Measurements from ENCODE around the gene KCTD11.

DNA sequence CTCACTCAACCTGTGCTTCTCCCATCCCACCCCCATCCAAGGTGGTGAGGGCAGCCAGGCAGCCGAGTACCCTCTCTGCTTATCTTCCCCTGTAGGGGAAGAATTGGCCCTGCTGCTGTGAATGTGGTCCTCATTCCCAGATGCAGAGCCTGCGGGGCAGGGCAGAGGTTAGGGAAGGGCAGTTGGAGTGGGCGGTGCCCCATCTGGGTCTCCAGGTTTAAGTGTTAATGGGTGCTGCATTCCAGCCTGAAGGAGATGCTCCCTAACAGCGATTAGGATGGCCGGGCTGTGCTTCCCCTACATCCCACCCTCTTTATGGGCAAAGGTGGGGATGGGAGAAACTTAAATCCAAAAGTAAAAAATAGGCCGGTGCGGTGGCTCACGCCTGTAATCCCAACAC, 15.1 kb downstream of the KCTD11 start:
- TF ChIP-seq, protein P1, sequence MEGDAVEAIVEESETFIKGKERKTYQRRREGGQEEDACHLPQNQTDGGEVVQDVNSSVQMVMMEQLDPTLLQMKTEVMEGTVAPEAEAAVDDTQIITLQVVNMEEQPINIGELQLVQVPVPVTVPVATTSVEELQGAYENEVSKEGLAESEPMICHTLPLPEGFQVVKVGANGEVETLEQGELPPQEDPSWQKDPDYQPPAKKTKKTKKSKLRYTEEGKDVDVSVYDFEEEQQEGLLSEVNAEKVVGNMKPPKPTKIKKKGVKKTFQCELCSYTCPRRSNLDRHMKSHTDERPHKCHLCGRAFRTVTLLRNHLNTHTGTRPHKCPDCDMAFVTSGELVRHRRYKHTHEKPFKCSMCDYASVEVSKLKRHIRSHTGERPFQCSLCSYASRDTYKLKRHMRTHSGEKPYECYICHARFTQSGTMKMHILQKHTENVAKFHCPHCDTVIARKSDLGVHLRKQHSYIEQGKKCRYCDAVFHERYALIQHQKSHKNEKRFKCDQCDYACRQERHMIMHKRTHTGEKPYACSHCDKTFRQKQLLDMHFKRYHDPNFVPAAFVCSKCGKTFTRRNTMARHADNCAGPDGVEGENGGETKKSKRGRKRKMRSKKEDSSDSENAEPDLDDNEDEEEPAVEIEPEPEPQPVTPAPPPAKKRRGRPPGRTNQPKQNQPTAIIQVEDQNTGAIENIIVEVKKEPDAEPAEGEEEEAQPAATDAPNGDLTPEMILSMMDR (IDR thresholded peaks at IDR 0.05) = no peak
- TF ChIP-seq SIN3A (IDR thresholded peaks at IDR 0.05; ENCODE audit: borderline replicate concordance, insufficient read depth, low read depth, low read length) = no peak
